ENCODE results near the gene ACER3.

The ACER3 gene

DNA sequence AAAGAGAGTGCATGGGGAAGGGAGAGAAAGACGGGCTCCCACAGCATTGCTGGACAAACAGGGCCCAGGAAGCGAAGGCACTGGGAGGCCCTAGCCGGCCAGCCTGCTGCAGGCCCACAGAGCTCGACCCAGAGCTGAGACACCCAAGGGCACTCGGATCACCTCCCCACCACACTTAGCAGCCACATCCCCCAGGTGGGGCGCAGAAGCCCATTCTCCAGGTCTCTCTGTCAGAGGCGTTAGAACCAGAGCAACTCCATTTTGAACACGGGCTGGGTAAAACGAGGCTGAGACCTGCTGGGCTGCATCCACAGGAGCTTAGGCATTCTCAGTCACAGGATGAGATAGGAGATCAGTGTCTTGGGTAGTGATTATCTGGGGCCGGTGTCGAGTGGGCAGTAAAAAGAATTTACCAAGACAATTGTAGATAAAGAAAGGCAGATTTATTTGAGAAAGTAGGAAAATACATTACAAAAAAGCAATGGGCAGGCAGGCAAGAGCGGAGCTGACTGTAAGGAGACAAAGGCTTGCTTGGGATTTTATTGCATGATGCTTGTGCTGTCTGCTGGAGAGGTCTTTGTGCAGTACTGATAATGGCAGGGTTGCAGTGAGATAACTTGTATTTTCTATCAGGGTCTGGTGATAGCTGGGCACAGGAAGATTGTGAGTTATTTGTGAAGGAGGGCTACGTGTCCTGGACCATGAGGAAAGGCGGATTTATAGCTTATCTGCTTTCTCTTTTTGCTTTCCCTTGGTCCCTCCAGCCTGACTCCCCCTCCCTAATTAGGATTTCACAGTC, 192.7 kb downstream of the ACER3 start:
- no peak for DNase-seq (ENCODE audit: low read depth)
- no peak for TF ChIP-seq CTCF (conservative IDR thresholded peaks at IDR 0.05; ENCODE audit: low read depth, low read length)
- H3K4me3 ChIP-seq (ENCODE audit: low read depth, low read length), result no peak overlapping the region

DNA sequence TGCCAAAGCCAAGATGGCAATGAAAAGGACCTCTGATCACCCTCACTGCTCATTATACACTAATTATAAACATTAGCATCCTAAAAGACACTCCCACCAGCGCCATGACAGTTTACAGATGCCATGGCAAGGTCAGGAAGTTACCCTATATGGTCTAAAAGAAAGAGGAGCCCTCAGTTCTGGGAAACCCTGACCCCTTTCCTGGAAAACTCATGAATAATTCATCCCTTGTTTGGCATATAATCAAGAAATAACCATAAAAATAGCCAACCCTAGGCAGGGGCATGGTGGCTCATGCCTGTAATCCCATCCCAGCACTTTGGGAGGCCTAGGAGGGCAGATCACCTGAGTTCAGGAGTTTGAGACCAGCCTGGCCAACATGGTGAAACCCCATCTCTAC, 193.4 kb downstream of the ACER3 start:
- TF ChIP-seq CTCF (conservative IDR thresholded peaks at IDR 0.05; ENCODE audit: low read depth, low read length), result no peak
- DNase-seq (ENCODE audit: low read depth), result no peak
- no peak overlapping the region for H3K4me3 ChIP-seq (ENCODE audit: low read depth, low read length)

GRCh38 chr11:77055101-77055561, 194.4 kb downstream of the ACER3 start:
- DNase-seq (ENCODE audit: low read depth), result no peak
- no peak for TF ChIP-seq CTCF (conservative IDR thresholded peaks at IDR 0.05; ENCODE audit: low read depth, low read length)
- no peak overlapping the region for H3K4me3 ChIP-seq (ENCODE audit: low read depth, low read length)

DNA sequence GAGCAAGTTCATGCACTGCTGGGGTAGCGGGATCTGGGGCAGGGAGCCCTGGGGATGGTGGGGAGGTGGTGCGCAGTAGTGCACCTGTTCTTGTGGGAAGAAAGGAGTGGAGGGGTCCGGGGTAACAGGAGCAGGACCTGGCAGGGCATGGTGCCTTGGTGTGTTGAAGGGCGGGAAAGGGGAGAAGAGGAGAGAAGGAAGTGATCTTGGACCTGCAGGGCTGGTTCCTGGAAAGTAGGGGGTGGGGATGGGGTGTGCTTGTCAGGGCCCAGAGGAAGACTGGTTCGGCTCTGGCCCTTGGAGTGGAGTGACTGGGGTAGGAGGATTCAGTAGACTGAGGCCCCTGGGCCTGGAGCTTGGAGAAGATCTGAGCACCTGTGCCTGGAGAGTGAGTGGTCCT, 195.2 kb downstream of the ACER3 start:
- H3K4me3 ChIP-seq (ENCODE audit: low read depth, low read length), result no peak overlapping the region

DNA sequence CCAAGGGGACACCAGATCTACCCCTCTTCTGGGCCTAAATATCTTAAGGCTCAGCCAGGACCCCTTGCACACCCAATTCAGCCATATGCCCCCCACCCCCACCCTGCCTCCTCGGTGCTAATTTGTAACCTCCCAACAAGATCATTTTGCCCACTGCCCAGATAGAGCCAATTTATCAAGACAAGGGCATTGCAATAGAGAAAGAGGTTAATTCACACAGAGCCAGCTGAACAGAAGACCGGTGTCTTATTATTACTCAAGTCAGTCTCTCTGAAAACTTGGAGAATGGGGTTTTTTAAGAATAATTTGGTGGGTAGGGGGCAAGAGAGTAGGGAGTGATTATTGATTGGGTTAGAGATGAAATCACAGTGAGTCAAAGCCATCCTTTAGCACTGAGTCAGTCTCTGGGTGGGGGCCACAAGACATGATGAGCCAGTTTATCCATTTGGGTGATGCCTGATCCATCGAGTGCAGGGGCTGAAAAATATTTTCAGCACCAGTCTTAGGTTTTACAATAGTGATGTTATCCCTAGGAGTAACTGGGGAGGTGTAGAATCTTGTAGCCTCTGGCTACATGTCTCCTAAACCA, 196.2 kb downstream of the ACER3 start:
- no peak overlapping the region for H3K4me3 ChIP-seq (ENCODE audit: low read depth, low read length)
- no peak for DNase-seq (ENCODE audit: low read depth)
- no peak for TF ChIP-seq CTCF (conservative IDR thresholded peaks at IDR 0.05; ENCODE audit: low read depth, low read length)

More for the DNA sequence above, 195.2 kb downstream of the ACER3 start:
- no peak for DNase-seq (ENCODE audit: low read depth)
- no peak for TF ChIP-seq CTCF (conservative IDR thresholded peaks at IDR 0.05; ENCODE audit: low read depth, low read length)

DNA sequence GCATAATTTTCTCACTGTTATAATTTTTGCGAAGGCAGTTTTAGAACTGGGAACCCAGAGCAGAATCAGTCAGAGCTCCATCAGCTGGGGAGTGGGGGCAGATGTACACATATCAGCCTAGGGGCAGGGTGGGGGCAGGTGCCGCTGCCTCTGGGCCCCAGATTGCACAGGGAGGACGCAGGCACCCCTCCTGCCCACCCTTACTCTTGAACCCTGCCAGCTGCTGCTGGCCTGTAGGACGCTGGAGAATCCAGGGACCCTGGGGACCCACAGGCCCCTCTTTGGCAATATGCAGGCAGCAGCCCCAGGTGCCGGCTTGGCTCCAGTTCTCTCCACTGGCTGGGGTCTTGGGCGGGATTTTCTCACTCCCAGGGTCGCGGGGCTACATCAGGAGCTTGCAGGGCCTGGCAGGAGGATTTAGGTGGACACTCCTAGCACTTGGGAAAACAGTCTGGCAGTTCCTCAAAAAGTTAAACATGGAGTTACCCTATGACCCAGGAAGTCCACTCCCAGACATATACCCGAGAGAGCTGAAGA, 197.3 kb downstream of the ACER3 start:
- no peak for DNase-seq (ENCODE audit: low read depth)
- no peak overlapping the region for H3K4me3 ChIP-seq (ENCODE audit: low read depth, low read length)
- TF ChIP-seq CTCF (conservative IDR thresholded peaks at IDR 0.05; ENCODE audit: low read depth, low read length), result no peak
